Fibroblast of lung (primary cell): ENCODE measurements around the gene NUP37. TPM values are rescaled to one million over a fixed set of nuclear protein-coding genes. Genes with fewer than 3 reads are reported as not detected.
A peak's percentile ranks its signal among the peaks of the same experiment; 100 is the strongest.

Source experiments
- DNase-seq, 2 donors: peaks; one replicate each; pipeline versions ENCODE4 v3.0.0 to v3.0.0-alpha.2; 2010; ENCODE audit warnings: low read depth in 2 of 2
- H2AFZ ChIP-seq: 2 replicates; pipeline ENCODE4 v1.5.1; 2012; ENCODE audit warnings: low read length, control low read depth, inconsistent platforms
- H3K27ac ChIP-seq: 2 replicates; pipeline ENCODE4 v1.5.1; 2011; ENCODE audit warnings: low read length, control low read depth; ENCODE audit not compliant: insufficient read depth
- H3K27me3 ChIP-seq: 2 replicates; pipeline ENCODE4 v1.5.1; 2011; ENCODE audit warnings: mild to moderate bottlenecking, low read length; ENCODE audit not compliant: control insufficient read depth, insufficient read depth
- H3K36me3 ChIP-seq: 2 replicates; pipeline ENCODE4 v1.5.1; 2011; ENCODE audit warnings: low read length; ENCODE audit not compliant: control insufficient read depth, insufficient read depth
- H3K4me1 ChIP-seq: 2 replicates; pipeline ENCODE4 v1.5.1; 2011; ENCODE audit warnings: low read length; ENCODE audit not compliant: control insufficient read depth, insufficient read depth; ENCODE audit errors: extremely low read depth
- H3K4me2 ChIP-seq: 2 replicates; pipeline ENCODE4 v1.5.1; 2011; ENCODE audit warnings: low read length, control low read depth; ENCODE audit not compliant: insufficient read depth; ENCODE audit errors: extremely low read depth
- H3K4me3 ChIP-seq, 4 experiments: fragments of 200-600 bp in 1 of 4; sonication (generic) in 1 of 4; replicated peaks in 1 of 4; 2 replicates each; pipeline ENCODE4 v1.5.1; 2011 to 2016; ENCODE audit warnings: low read length in 4 of 4, low read depth in 3 of 4, mild to moderate bottlenecking in 3 of 4, control low read depth in 2 of 4, inconsistent platforms in 1 of 4, mixed read lengths in 1 of 4; ENCODE audit not compliant: insufficient read depth in 1 of 4; ENCODE audit errors: control extremely low read depth in 1 of 4
- H3K79me2 ChIP-seq: 2 replicates; pipeline ENCODE4 v1.5.1; 2012; ENCODE audit warnings: mild to moderate bottlenecking, low read length, inconsistent platforms; ENCODE audit not compliant: control insufficient read depth, insufficient read depth
- H3K9ac ChIP-seq: 2 replicates; pipeline ENCODE4 v1.5.1; 2011; ENCODE audit warnings: mild to moderate bottlenecking, low read length, control low read depth; ENCODE audit not compliant: insufficient read depth
- H3K9me3 ChIP-seq: 2 replicates; pipeline ENCODE4 v1.5.1; 2012; ENCODE audit warnings: low read depth, low read length; ENCODE audit not compliant: control insufficient read depth, insufficient read depth
- H4K20me1 ChIP-seq: 2 replicates; pipeline ENCODE4 v1.5.1; 2011; ENCODE audit warnings: low read length; ENCODE audit not compliant: control insufficient read depth, insufficient read depth; ENCODE audit errors: extremely low read depth
- EZH2 ChIP-seq: IDR thresholded peaks from 2 replicates; pipeline ENCODE4 v1.5.1; 2012; ENCODE audit warnings: low read length, control low read depth, mild to moderate bottlenecking; ENCODE audit errors: missing control alignments
- polyA plus RNA-seq, 2 donors: library from polyadenylated mRNA; depleted of rRNA in 1 of 2; stranded (reverse) in 1 of 2; unstranded in 1 of 2; fragments of >200 nt; gene quantifications; 2 replicates each; pipeline ENCODE4 v1.2.1, GENCODE V29; 2011 to 2012; ENCODE audit warnings: missing spikeins in 1 of 2
- total RNA-seq: library from RNA; depleted of rRNA; stranded (reverse); fragments of >200 nt; gene quantifications from 2 replicates; pipeline ENCODE4 v1.2.1, GENCODE V29; 2014
- TF ChIP-seq, protein P1 (sequence below), 2 donors: IDR thresholded peaks in 1 of 2; conservative IDR thresholded peaks in 1 of 2; 1 replicate in 1 of 2; 2 replicates in 1 of 2; pipeline ENCODE4 v1.5.1; 2011 to 2012; ENCODE audit warnings: low read length in 2 of 2, control low read depth in 1 of 2, inconsistent platforms in 1 of 2, low read depth in 1 of 2, mild to moderate bottlenecking in 1 of 2

NUP37 gene
- total and polyA plus RNA-seq, 2 donors (not counting 1 experiment from before 2014, with no cell fraction given), result 38.3 to 61.9 TPM

DNA sequence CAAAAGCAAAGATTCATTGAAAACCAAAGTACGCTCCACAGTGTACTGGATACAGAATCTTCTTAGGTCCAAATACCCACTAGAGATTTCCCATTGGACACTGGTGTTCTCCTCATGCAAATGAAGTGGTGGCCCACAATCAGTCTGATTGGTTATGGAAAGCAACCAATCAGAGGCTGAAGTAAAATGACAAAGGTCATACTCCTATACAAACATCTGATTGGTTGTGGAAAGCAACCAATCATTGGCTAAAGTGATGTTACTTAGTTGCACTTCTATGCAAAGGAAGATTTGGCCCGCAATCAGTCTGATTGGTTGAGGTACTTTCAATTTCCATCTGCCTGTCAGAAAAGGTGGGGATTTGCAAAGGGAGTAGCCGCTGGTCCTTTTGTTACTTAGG lies 56.8 kb downstream of the NUP37 start:
- Histone ChIP-seq H3K27me3 (no peaks in the 10 kb centered on the region), H3K36me3 (peaks cover 1% of the 10 kb centered on the region), H3K9ac (no peak overlapping the region), H3K4me2 (no peak overlapping the region), H3K4me3 (no peak overlapping the region), H2AFZ (no peak overlapping the region), H4K20me1 (no peaks in the 10 kb centered on the region), H3K9me3 (no peaks in the 10 kb centered on the region), H3K79me2 (no peaks in the 10 kb centered on the region), H3K27ac (no peak overlapping the region), H3K4me1 (peaks cover 2% of the 10 kb centered on the region)
- TF ChIP-seq, protein P1, sequence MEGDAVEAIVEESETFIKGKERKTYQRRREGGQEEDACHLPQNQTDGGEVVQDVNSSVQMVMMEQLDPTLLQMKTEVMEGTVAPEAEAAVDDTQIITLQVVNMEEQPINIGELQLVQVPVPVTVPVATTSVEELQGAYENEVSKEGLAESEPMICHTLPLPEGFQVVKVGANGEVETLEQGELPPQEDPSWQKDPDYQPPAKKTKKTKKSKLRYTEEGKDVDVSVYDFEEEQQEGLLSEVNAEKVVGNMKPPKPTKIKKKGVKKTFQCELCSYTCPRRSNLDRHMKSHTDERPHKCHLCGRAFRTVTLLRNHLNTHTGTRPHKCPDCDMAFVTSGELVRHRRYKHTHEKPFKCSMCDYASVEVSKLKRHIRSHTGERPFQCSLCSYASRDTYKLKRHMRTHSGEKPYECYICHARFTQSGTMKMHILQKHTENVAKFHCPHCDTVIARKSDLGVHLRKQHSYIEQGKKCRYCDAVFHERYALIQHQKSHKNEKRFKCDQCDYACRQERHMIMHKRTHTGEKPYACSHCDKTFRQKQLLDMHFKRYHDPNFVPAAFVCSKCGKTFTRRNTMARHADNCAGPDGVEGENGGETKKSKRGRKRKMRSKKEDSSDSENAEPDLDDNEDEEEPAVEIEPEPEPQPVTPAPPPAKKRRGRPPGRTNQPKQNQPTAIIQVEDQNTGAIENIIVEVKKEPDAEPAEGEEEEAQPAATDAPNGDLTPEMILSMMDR (conservative IDR thresholded peaks at IDR 0.05 in 1 of 2, IDR thresholded peaks at IDR 0.05 in 1 of 2; ENCODE audit: low read depth in 1 of 2, low read length in 2 of 2), result no peak
- DNase-seq, result no peak

DNA sequence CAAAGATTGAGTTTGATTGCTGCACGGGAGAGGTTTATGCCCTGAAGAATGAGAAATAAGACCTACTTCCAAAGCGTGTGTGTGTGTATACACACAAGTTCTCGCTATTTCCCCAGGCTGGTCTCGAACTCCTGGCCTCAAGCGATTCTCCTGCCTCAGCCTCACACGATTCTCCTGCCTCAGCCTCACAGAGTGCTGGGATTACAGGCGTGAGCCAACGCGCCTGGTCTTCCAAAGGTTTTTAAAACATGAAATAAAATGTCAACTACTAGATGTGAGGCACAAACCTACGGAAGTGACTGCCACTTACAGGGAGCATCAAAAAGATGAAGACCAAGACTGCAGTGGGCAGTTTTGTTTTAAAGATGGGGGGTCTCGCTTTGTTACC lies 57.5 kb downstream of the NUP37 start:
- TF ChIP-seq EZH2, result no peak
- TF ChIP-seq, protein P1 (conservative IDR thresholded peaks at IDR 0.05 in 1 of 2, IDR thresholded peaks at IDR 0.05 in 1 of 2; ENCODE audit: low read depth in 1 of 2, low read length in 2 of 2), result no peak
- H3K27me3 ChIP-seq, result no peaks in the 10 kb centered on the region
- H3K27ac ChIP-seq, result no peak overlapping the region
- no peaks in the 10 kb centered on the region for H3K79me2 ChIP-seq
- H3K9ac ChIP-seq, result no peak overlapping the region
- H3K4me2 ChIP-seq, result peak overlapping the region; percentile 74
- peaks cover 1% of the 10 kb centered on the region for H3K36me3 ChIP-seq
- no peaks in the 10 kb centered on the region for H3K4me1 ChIP-seq
- H3K9me3 ChIP-seq, result no peaks in the 10 kb centered on the region
- no peak for DNase-seq
- no peaks in the 10 kb centered on the region for H4K20me1 ChIP-seq
- peak overlapping the region in 2 of 4 experiments; percentile 62 to 96 for H3K4me3 ChIP-seq
- peak overlapping the region; percentile 56 for H2AFZ ChIP-seq

DNA sequence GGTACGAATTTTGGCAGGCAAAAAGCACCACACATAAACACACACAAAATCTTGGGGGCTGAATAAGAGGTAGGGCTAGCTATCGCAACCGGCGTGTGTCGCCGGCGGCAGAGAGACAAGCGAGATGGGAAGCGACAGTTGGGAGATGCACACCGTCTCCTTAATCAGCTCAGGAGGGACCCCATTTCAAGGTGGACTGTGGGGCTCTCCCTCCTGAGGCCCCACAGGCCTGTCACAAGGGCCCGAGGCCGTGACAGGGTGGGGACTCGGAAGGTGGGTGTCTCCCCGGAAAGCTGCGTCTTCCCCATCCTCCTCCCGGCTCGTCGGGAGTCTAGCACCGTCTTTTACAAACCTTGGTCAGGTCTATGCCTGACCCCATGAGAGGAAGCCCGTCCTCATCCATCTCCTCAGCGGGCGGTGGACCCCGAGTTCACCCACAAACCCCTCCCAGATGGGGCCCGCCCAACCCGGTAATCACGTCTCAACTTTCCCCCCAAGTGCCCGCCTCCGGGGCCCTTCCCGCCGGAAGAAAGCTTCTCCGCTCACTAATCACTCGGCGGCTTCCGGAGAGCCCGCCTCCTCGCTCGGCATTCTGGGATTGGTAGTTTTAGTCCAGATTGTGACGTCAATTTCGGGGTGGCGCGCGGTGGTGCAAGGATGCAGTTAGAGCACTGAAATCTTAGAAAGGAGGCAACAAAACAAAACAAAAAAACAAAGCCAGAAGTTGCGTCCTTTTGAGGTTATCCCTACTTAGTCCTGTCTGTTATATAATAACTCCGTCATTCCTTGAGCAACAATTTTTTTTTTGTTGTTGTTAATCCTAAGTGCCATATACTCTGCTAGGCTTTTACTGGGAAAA lies 58.1 kb downstream of the NUP37 start, which contains the start of gene WASHC3:
Gene WASHC3 (minus strand): TSS at position 432 of the 859 bp plus-strand sequence. CDS start 29 bp downstream, at position 403.
- Histone ChIP-seq H3K27ac (peak within 1 kb of the TSS; percentile 84), H3K9ac (peak within 1 kb of the TSS; percentile 83), H3K79me2 (no peaks in the 10 kb centered on the region), H3K4me1 (no peaks in the 10 kb centered on the region), H3K4me3 (peak within 1 kb of the TSS; percentile 77 to 96 (median 86)), H3K9me3 (no peaks in the 10 kb centered on the region), H2AFZ (peak within 1 kb of the TSS; percentile 79), H3K27me3 (no peaks in the 10 kb centered on the region), H3K36me3 (peaks cover 1% of the 10 kb centered on the region), H3K4me2 (peak within 1 kb of the TSS; percentile 74), H4K20me1 (no peaks in the 10 kb centered on the region)
- TF ChIP-seq EZH2, result no peak
- TF ChIP-seq, protein P1 (conservative IDR thresholded peaks at IDR 0.05 in 1 of 2, IDR thresholded peaks at IDR 0.05 in 1 of 2; ENCODE audit: low read depth in 1 of 2, low read length in 2 of 2), result no peak
- peak; percentile 91 to 93 for DNase-seq
